Heart right ventricle (tissue), 16 donors: ENCODE results near the gene NRF1. TPM values are rescaled to one million over a fixed set of nuclear protein-coding genes. Genes with fewer than 3 reads are reported as not detected.
A peak's percentile ranks its signal among the peaks of the same experiment; 100 is the strongest.

Experiments
- ATAC-seq, 8 donors: fragments of 200-7000 bp; cut with Tn5 transposase; one replicate each; pipeline ENCODE4 v1.9.1; 2020; ENCODE audit warnings: mild to moderate bottlenecking in 8 of 8, moderate library complexity in 8 of 8, moderate number of reproducible peaks in 1 of 8
- DNase-seq, 2 donors: peaks; one replicate each; pipeline ENCODE4 v3.0.0-alpha.2; 2020
- H3K27ac ChIP-seq, 10 donors: fragments of 200-600 bp; sonication (generic) in 2 of 10; one replicate each; pipeline versions ENCODE4 v1.5.0 to v1.8.0; 2020 to 2022; ENCODE audit warnings: mild to moderate bottlenecking in 3 of 10
- H3K27me3 ChIP-seq, 7 donors: fragments of 200-600 bp; one replicate each; pipeline ENCODE4 v1.8.0; 2021 to 2022; ENCODE audit warnings: mild to moderate bottlenecking in 2 of 7
- H3K36me3 ChIP-seq, 9 donors: fragments of 200-600 bp; sonication (generic) in 1 of 9; one replicate each; pipeline versions ENCODE4 v1.5.0 to v1.8.0; 2020 to 2022; ENCODE audit warnings: mild to moderate bottlenecking in 2 of 9
- H3K4me1 ChIP-seq, 9 donors: fragments of 200-600 bp; sonication (generic) in 1 of 9; one replicate each; pipeline versions ENCODE4 v1.5.0 to v1.8.0; 2020 to 2022; ENCODE audit warnings: mild to moderate bottlenecking in 4 of 9
- H3K4me3 ChIP-seq, 10 donors: fragments of 200-600 bp; sonication (generic) in 2 of 10; one replicate each; pipeline versions ENCODE4 v1.5.0 to v1.8.0; 2020 to 2022; ENCODE audit warnings: mild to moderate bottlenecking in 7 of 10, moderate library complexity in 2 of 10
- H3K9me3 ChIP-seq, 11 donors: fragments of 200-600 bp in 10 of 11; sonication (generic) in 2 of 11; one replicate each; pipeline versions ENCODE4 v1.5.0 to v1.8.0; 2013 to 2022; ENCODE audit warnings: mild to moderate bottlenecking in 2 of 11, control low read depth in 1 of 11, moderate library complexity in 1 of 11
- WGBS, 2 donors: extraction: QIAGEN DNeasy Blood & Tissue Kit; methylation state at CpG; one replicate each; pipeline ENCODE4 v1.1.7; 2013; ENCODE audit warnings: inconsistent platforms in 1 of 2; 5-methylcytosine and 5-hydroxymethylcytosine counted together
- intact Hi-C, 10 donors: fragments of 100-400 bp; cut with DNase I; formaldehyde crosslinking; loops; one replicate each; pipeline versions ENCODE4 v1.11.1 to v1.14.2; 2022
- polyA plus RNA-seq, 2 donors: library from polyadenylated mRNA; stranded (reverse); fragments of 200-250 nt; gene quantifications; one replicate each; pipeline ENCODE4 v1.2.3, GENCODE V29; 2013
- total RNA-seq, 10 donors: library from RNA; stranded (reverse); fragmentation: NEBNext Ultra II Directional in 3 of 10; extraction: Animal tissue kit (Norgen Biotek cat#: 25700) in 3 of 10; gene quantifications; one replicate each; pipeline versions ENCODE4 v1.2.1 to v1.2.4, GENCODE V29; 2021 to 2023
- TF ChIP-seq, protein P1 (sequence below), 9 donors: fragments of 200-600 bp; sonication (generic) in 2 of 9; IDR thresholded peaks; one replicate each; pipeline versions ENCODE4 v1.5.0 to v1.8.0; 2021 to 2022; ENCODE audit warnings: antibody characterized with exemption in 9 of 9, mild to moderate bottlenecking in 5 of 9, moderate library complexity in 1 of 9
- donor health status: Arrhythmogenic right ventricular cardiomyopathy.
- donor health status: ischemic (EF 13 %, LVEDD 7.1; RV severe dilation, severe dysfunction).
- donor health status: healthy with polysubstance abuse.
- donor health status: DM: no; HTN: yes; CAD: no.
- donor health status: DM: no; HTN: no; CAD: no.
- donor health status: ischemic (EF 25% LVEDD 6.9; RV normal size, moderate dysfunction).
- donor health status: ischemic (EF 25% LVEDD 5.7; RV mildly dilated, moderate dysfunction).
- donor health status: healthy.
- donor health status: DM: yes; HTN: yes; CAD: no.
- donor health status: Ischemic cardiomyopathy.
- donor health status: ischemic (EF 35%, LVEDD 5.7; RV mildly dilated, moderate dysfunction).
- donor health status: nonischemic (EF 11% LVEDD 7.7; RV severe dilation, severe dysfunction).
- donor health status: DM: yes; HTN: yes; CAD: no.
- donor health status: PGD.
- donor health status: ischemic (EF 29% LVEDD 5.4; RV normal size, mild dysfunction).
- donor health status: nonischemic (EF 23%, LVEDD 6.1; RV moderate dilation, normal function).

NRF1 gene
- total and polyA plus RNA-seq, 12 donors: 4.9 to 16.0 (median 12.5) TPM

DNA sequence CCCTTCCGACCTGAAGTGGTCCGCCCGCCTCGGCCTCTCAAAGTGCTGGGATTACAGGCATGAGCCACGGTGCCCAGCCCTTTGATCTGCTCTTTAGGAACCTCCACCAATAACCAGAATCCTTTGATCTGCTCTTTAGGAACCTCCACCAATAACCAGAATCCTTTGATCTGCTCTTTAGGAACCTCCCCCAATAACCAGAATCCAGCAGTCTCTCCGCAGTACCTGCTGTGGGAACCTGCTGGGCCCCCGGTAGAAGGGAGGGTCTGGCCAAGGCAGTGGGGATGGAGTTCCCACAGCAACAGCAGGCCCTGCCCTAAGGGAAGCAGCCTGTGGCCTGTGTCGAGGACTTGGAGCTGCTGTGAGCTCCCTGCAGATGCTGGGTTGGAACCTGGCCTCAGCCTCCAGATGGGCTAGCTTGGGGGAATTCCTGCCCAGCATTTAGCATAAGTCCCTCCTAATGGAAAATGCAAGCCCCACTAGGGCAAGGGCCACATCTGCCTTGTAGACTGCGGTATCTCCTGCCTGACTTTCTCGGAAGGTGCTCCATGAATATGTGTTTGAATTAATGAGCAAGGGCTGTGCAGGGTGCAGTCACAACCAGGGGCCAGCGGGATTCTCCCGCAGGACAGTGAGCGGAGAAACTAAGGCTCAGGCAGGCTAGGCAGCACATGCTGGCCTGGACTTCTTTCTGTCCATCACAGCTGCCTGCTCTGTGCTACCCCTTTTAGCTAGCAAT, 175.5 kb downstream of the NRF1 start:
- H3K27me3 ChIP-seq: peaks cover 34 to 89% (median 68%) of the 10 kb centered on the region in 7 donors
- H3K4me3 ChIP-seq: no peak overlapping the region
- H3K27ac ChIP-seq: no peak overlapping the region
- DNase-seq: no peak
- H3K36me3 ChIP-seq: no peaks in the 10 kb centered on the region
- intact Hi-C loops: no loop called here
- peak in 1 of 8 donors; percentile 9 for ATAC-seq
- H3K9me3 ChIP-seq: no peaks in the 10 kb centered on the region
- WGBS, 2 donors: 53% methylated on average over 13 of the region's 13 CpGs
- TF ChIP-seq, protein P1, sequence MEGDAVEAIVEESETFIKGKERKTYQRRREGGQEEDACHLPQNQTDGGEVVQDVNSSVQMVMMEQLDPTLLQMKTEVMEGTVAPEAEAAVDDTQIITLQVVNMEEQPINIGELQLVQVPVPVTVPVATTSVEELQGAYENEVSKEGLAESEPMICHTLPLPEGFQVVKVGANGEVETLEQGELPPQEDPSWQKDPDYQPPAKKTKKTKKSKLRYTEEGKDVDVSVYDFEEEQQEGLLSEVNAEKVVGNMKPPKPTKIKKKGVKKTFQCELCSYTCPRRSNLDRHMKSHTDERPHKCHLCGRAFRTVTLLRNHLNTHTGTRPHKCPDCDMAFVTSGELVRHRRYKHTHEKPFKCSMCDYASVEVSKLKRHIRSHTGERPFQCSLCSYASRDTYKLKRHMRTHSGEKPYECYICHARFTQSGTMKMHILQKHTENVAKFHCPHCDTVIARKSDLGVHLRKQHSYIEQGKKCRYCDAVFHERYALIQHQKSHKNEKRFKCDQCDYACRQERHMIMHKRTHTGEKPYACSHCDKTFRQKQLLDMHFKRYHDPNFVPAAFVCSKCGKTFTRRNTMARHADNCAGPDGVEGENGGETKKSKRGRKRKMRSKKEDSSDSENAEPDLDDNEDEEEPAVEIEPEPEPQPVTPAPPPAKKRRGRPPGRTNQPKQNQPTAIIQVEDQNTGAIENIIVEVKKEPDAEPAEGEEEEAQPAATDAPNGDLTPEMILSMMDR (IDR thresholded peaks at IDR 0.05): no peak
- H3K4me1 ChIP-seq: peaks cover 1 to 41% (median 36%) of the 10 kb centered on the region in 9 donors

DNA sequence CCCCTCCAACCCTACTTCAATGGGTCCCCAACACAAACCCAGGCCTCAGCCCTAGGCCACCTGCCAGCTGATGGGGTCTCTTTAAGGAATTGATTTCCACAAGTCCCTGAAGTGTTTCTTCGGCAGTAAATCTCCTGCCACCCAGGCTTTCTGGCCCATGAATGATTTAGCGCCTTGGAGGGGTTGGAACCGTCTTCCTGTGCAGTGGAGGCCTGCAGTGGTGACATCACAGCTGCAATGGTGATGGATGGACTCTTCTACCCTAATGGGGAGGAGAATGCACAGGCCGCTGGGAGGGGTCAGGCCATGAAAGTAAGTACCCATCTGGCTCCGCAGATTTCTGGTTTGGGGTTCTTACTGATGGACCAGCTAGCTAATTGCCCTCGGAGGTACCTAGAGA, 177.5 kb downstream of the NRF1 start:
- DNase-seq (no peak), ATAC-seq (no peak)
- no peak overlapping the region for H3K4me3 ChIP-seq
- H3K4me1 ChIP-seq: peaks cover 0 to 21% (median 19%) of the 10 kb centered on the region in 9 donors
- H3K36me3 ChIP-seq: no peaks in the 10 kb centered on the region
- peaks cover 21 to 69% (median 48%) of the 10 kb centered on the region in 7 donors for H3K27me3 ChIP-seq
- H3K27ac ChIP-seq: no peak overlapping the region
- TF ChIP-seq, protein P1 (IDR thresholded peaks at IDR 0.05): no peak
- intact Hi-C loops: no loop called here
- no peaks in the 10 kb centered on the region for H3K9me3 ChIP-seq
- WGBS, 2 donors: 92 to 93% methylated on average over 6 of the region's 6 CpGs

DNA sequence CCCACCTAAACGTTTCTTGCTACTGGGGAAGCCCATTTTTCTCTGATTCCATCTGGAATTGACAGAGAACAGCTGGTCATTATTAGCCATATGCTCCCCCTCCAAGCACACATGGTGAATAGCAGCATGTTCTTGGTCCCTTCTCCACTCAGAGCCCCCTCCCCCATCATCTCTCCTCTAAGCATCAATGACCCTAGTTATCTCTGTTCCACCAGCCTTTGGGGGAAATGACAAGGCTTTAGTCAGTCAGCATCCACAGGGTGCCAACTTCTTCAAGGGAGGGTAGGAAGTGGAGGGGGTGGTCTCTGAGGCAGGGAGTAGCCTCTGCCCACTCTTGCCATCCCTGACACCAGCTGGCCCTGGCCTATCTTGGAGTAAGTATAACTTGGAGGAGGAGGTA, 178.1 kb downstream of the NRF1 start:
- no peak overlapping the region for H3K4me3 ChIP-seq
- ATAC-seq (no peak), DNase-seq (no peak)
- intact Hi-C loops: no loop called here
- peaks cover 16 to 63% (median 41%) of the 10 kb centered on the region in 7 donors for H3K27me3 ChIP-seq
- H3K36me3 ChIP-seq: no peaks in the 10 kb centered on the region
- TF ChIP-seq, protein P1 (IDR thresholded peaks at IDR 0.05): no peak
- H3K9me3 ChIP-seq: no peaks in the 10 kb centered on the region
- WGBS, 2 donors: 53 to 63% methylated on average over 1 of the region's 1 CpG
- H3K27ac ChIP-seq: no peak overlapping the region
- peaks cover 0 to 15% (median 15%) of the 10 kb centered on the region in 9 donors for H3K4me1 ChIP-seq

DNA sequence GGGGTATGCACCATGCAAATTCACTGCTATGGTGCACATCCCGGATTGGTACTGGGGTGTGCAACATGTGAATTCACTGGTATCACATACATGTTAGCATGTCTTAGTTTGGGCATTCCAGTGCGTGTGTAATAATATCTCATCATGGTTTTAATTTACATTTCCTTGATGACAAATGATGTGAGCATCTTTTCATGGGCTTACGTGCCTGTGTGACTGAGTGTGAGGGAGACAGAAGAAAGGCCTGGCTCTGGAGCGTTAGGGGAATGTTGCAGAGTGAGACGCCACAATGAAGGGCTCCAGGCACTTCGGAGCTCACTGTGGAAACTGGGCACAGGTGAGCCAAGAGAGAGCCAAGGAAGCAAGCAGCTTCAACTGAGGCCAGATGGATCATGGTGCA, 178.6 kb downstream of the NRF1 start:
- 83 to 92% methylated on average over 6 of the region's 6 CpGs for WGBS, 2 donors
- Histone ChIP-seq H3K27me3 (peaks cover 11 to 58% (median 36%) of the 10 kb centered on the region in 7 donors), H3K27ac (no peak overlapping the region), H3K9me3 (no peaks in the 10 kb centered on the region), H3K36me3 (no peaks in the 10 kb centered on the region), H3K4me3 (no peak overlapping the region), H3K4me1 (peaks cover 0 to 10% (median 10%) of the 10 kb centered on the region in 9 donors)
- intact Hi-C loops: no loop called here
- DNase-seq (no peak), ATAC-seq (no peak)
- TF ChIP-seq, protein P1 (IDR thresholded peaks at IDR 0.05): no peak
